ENCODE data around the gene HNRNPA1L2. TPM values are rescaled to one million over a fixed set of nuclear protein-coding genes. Genes with fewer than 3 reads are reported as not detected.

Gene HNRNPA1L2
- total and polyA plus RNA-seq, 2 experiments from 2014 or later: 3.6 to 9.4 TPM

DNA sequence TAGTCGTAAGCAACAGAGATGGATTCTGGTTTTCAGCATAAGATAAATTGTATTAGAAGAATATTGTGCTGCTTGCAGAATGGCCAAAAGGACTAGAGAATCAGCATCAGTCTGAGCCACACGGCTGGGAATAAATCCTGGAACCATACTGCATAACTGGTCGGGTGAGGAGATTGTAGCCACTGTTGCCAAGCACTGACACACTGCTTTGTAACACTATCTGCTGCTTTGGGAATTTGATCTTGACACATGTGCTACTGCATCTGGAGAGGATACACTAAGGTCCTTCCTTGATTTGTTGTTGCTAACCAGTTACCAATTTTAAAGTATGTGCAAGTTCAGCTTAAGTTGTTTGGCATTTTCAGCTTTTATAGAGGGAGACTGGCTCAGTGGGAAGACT lies 1.9 kb downstream of the HNRNPA1L2 start:
- no peak overlapping the region for H2AFZ ChIP-seq

More for the DNA sequence above, 1.9 kb downstream of the HNRNPA1L2 start:
- no peaks in the 10 kb centered on the region for H3K27me3 Mint-ChIP-seq (ENCODE audit: insufficient read depth, low read depth, poor library complexity)
- Histone ChIP-seq H3K27me3 (ENCODE audit: insufficient read depth) (no peaks in the 10 kb centered on the region), H3K9me2 (ENCODE audit: insufficient read depth) (0 out of 2 replicates have a peak, but pooled peaks cover 3% of the 10 kb centered on the region), H3K4me3 (no peak overlapping the region), H4K20me1 (replicated peaks; ENCODE audit: insufficient read depth) (no peaks in the 10 kb centered on the region), H3K79me2 (replicated peaks; ENCODE audit: insufficient read depth) (no peaks in the 10 kb centered on the region), H3K27ac (ENCODE audit: low read depth) (no peak overlapping the region), H3K4me2 (no peak overlapping the region), H3F3A (replicated peaks; ENCODE audit: low read depth) (no peaks in the 10 kb centered on the region), H3K36me3 (ENCODE audit: insufficient read depth) (no peaks in the 10 kb centered on the region; the same call in 1 of the 2 replicates), H3K4me1 (ENCODE audit: insufficient read depth) (no peaks in the 10 kb centered on the region)
- TF ChIP-seq, protein P1, sequence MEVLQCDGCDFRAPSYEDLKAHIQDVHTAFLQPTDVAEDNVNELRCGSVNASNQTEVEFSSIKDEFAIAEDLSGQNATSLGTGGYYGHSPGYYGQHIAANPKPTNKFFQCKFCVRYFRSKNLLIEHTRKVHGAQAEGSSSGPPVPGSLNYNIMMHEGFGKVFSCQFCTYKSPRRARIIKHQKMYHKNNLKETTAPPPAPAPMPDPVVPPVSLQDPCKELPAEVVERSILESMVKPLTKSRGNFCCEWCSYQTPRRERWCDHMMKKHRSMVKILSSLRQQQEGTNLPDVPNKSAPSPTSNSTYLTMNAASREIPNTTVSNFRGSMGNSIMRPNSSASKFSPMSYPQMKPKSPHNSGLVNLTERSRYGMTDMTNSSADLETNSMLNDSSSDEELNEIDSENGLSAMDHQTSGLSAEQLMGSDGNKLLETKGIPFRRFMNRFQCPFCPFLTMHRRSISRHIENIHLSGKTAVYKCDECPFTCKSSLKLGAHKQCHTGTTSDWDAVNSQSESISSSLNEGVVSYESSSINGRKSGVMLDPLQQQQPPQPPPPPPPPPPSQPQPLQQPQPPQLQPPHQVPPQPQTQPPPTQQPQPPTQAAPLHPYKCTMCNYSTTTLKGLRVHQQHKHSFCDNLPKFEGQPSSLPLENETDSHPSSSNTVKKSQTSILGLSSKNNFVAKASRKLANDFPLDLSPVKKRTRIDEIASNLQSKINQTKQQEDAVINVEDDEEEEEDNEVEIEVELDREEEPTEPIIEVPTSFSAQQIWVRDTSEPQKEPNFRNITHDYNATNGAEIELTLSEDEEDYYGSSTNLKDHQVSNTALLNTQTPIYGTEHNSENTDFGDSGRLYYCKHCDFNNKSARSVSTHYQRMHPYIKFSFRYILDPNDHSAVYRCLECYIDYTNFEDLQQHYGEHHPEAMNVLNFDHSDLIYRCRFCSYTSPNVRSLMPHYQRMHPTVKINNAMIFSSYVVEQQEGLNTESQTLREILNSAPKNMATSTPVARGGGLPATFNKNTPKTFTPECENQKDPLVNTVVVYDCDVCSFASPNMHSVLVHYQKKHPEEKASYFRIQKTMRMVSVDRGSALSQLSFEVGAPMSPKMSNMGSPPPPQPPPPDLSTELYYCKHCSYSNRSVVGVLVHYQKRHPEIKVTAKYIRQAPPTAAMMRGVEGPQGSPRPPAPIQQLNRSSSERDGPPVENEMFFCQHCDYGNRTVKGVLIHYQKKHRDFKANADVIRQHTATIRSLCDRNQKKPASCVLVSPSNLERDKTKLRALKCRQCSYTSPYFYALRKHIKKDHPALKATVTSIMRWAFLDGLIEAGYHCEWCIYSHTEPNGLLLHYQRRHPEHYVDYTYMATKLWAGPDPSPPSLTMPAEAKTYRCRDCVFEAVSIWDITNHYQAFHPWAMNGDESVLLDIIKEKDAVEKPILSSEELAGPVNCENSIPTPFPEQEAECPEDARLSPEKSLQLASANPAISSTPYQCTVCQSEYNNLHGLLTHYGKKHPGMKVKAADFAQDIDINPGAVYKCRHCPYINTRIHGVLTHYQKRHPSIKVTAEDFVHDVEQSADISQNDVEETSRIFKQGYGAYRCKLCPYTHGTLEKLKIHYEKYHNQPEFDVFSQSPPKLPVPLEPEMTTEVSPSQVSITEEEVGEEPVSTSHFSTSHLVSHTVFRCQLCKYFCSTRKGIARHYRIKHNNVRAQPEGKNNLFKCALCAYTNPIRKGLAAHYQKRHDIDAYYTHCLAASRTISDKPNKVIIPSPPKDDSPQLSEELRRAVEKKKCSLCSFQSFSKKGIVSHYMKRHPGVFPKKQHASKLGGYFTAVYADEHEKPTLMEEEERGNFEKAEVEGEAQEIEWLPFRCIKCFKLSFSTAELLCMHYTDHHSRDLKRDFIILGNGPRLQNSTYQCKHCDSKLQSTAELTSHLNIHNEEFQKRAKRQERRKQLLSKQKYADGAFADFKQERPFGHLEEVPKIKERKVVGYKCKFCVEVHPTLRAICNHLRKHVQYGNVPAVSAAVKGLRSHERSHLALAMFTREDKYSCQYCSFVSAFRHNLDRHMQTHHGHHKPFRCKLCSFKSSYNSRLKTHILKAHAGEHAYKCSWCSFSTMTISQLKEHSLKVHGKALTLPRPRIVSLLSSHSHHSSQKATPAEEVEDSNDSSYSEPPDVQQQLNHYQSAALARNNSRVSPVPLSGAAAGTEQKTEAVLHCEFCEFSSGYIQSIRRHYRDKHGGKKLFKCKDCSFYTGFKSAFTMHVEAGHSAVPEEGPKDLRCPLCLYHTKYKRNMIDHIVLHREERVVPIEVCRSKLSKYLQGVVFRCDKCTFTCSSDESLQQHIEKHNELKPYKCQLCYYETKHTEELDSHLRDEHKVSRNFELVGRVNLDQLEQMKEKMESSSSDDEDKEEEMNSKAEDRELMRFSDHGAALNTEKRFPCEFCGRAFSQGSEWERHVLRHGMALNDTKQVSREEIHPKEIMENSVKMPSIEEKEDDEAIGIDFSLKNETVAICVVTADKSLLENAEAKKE (CRISPR knock-in tag; IDR thresholded peaks at IDR 0.05): no peak
- TF ChIP-seq, protein P2, sequence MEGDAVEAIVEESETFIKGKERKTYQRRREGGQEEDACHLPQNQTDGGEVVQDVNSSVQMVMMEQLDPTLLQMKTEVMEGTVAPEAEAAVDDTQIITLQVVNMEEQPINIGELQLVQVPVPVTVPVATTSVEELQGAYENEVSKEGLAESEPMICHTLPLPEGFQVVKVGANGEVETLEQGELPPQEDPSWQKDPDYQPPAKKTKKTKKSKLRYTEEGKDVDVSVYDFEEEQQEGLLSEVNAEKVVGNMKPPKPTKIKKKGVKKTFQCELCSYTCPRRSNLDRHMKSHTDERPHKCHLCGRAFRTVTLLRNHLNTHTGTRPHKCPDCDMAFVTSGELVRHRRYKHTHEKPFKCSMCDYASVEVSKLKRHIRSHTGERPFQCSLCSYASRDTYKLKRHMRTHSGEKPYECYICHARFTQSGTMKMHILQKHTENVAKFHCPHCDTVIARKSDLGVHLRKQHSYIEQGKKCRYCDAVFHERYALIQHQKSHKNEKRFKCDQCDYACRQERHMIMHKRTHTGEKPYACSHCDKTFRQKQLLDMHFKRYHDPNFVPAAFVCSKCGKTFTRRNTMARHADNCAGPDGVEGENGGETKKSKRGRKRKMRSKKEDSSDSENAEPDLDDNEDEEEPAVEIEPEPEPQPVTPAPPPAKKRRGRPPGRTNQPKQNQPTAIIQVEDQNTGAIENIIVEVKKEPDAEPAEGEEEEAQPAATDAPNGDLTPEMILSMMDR (conservative IDR thresholded peaks at IDR 0.05; ENCODE audit: low read depth in 2 of 2): no peak
- TF ChIP-seq NANOG (IDR thresholded peaks at IDR 0.05; ENCODE audit: borderline replicate concordance) (no peak), POLR2AphosphoS5 (IDR thresholded peaks at IDR 0.05; ENCODE audit: low read depth) (no peak)
- no peaks in the 10 kb centered on the region for H3K4me1 Mint-ChIP-seq
- H3K27ac Mint-ChIP-seq: no peak overlapping the region
- H3K36me3 Mint-ChIP-seq (ENCODE audit: low read depth): peaks cover 11% of the 10 kb centered on the region; the same call in 2 of the 3 replicates
- H3K9me3 Mint-ChIP-seq: no peaks in the 10 kb centered on the region
- DNase-seq (ENCODE audit: low spot score): no peak
- ATAC-seq: no peak
- H3K4me3 Mint-ChIP-seq: no peak overlapping the region

Measured in GM23338 (cell line).